CD4-positive, alpha-beta T cell (primary cell): Measurements from ENCODE around the gene PBX4. TPM values are rescaled to one million over a fixed set of nuclear protein-coding genes. Genes with fewer than 3 reads are reported as not detected.

Experiments
- ATAC-seq: fragments of 200-7000 bp; cut with Tn5 transposase; one replicate; pipeline ENCODE4 v1.10.0; 2022; ENCODE audit warnings: mild to moderate bottlenecking; ENCODE audit not compliant: poor library complexity
- CTCF ChIA-PET: fragments of 350-600 bp; sonication (Branson Sonifier 250); formaldehyde crosslinking; loops from one replicate; lab custom pipeline; 2021; ENCODE audit warnings: antibody characterized with exemption, inconsistent platforms; lab: Charles Lee
- POLR2A ChIA-PET: fragments of 350-600 bp; sonication (Branson Sonifier 250); formaldehyde crosslinking; loops from one replicate; lab custom pipeline; 2021; ENCODE audit warnings: antibody characterized with exemption, inconsistent platforms; lab: Charles Lee
- DNase-seq, 14 experiments: peaks; one replicate each; pipeline ENCODE4 v3.0.0-alpha.2; 2013 to 2020; ENCODE audit warnings: mixed read lengths in 2 of 14
- H3K27ac ChIP-seq, 2 donors: one replicate each; pipeline versions ENCODE4 v1.5.1 to v1.7.0; 2013; ENCODE audit warnings: low read length in 2 of 2, low read depth in 1 of 2, mild to moderate bottlenecking in 1 of 2
- H3K27me3 ChIP-seq, 2 experiments: 1 replicate in 1 of 2; 2 replicates in 1 of 2; pipeline versions ENCODE4 v1.6.1 to v1.7.0; 2013; ENCODE audit warnings: low read length in 2 of 2, control low read depth in 1 of 2, mild to moderate bottlenecking in 1 of 2, moderate library complexity in 1 of 2; ENCODE audit not compliant: insufficient read depth in 2 of 2, control insufficient read depth in 1 of 2
- H3K36me3 ChIP-seq: one replicate; pipeline ENCODE4 v1.6.1; 2013; ENCODE audit warnings: low read length, control low read depth; ENCODE audit not compliant: insufficient read depth
- H3K4me1 ChIP-seq: one replicate; pipeline ENCODE4 v1.6.1; 2013; ENCODE audit warnings: low read length, control low read depth; ENCODE audit not compliant: insufficient read depth
- H3K4me3 ChIP-seq: one replicate; pipeline ENCODE4 v1.5.1; 2013; ENCODE audit warnings: mild to moderate bottlenecking, low read length, moderate library complexity
- H3K9me3 ChIP-seq, 2 experiments: 1 replicate in 1 of 2; 2 replicates in 1 of 2; pipeline versions ENCODE4 v1.6.1 to v1.7.0; 2013; ENCODE audit warnings: low read length in 2 of 2, mild to moderate bottlenecking in 2 of 2, control low read depth in 1 of 2, moderate library complexity in 1 of 2; ENCODE audit not compliant: control insufficient read depth in 1 of 2, insufficient read depth in 1 of 2
- H3K27ac Mint-ChIP-seq: one replicate; pipeline ENCODE4 v1.8.0; 2020; ENCODE audit warnings: mixed read lengths
- H3K27me3 Mint-ChIP-seq: one replicate; pipeline ENCODE4 v1.8.0; 2021; ENCODE audit warnings: mixed read lengths
- H3K36me3 Mint-ChIP-seq: one replicate; pipeline ENCODE4 v1.8.0; 2021; ENCODE audit warnings: low read depth, mixed read lengths
- H3K4me1 Mint-ChIP-seq: one replicate; pipeline ENCODE4 v1.8.0; 2021; ENCODE audit warnings: low read depth, mixed read lengths
- H3K4me3 Mint-ChIP-seq: one replicate; pipeline ENCODE4 v1.8.0; 2020; ENCODE audit warnings: mild to moderate bottlenecking, mixed read lengths
- H3K9me3 Mint-ChIP-seq: one replicate; pipeline ENCODE4 v1.8.0; 2020; ENCODE audit warnings: mixed read lengths
- intact Hi-C, 2 experiments: fragments of 100-400 bp; cut with DNase I in 1 of 2; cut with micrococcal nuclease in 1 of 2; formaldehyde crosslinking; loops; one replicate each; pipeline versions ENCODE4 v1.15.1 to v1.9.0; 2023 to 2025; cut with DNase I, micrococcal nuclease
- total RNA-seq, 174 experiments: library from RNA in 2 of 174; stranded (reverse) in 2 of 174; gene quantifications; one replicate each; pipeline ENCODE4 v1.2.3 and lab custom pipeline; 2021 to 2026
- TF ChIP-seq, protein P1 (sequence below): fragments of 200-600 bp; IDR thresholded peaks from one replicate; pipeline ENCODE4 v1.8.0; 2022; ENCODE audit warnings: antibody characterized with exemption, mild to moderate bottlenecking

Gene PBX4
- total RNA-seq, 2 experiments from 2014 or later, result 50.1 to 51.8 TPM

DNA sequence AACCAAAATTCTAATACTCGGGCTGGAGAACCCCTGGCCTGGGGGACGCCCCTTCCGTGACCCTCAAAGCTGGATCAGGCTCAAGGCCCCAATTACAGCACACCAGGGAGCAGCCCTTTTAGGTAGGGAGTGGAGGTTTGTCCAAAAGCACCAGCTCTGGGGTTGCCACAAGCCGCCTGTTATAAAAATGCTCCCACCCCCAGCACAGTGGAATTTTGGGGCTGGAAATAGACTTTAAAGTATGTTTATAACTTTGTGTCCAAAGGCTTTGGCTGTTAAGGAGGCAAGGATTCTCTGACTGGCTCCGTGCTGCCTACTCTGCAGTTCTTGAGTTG is 25.5 kb upstream of the PBX4 start:
- CTCF ChIA-PET, result interaction anchor here (0.7 to 2.2 kb wide), 23 partner anchors 15 to 257 kb away, joined by 3 to 57 read pairs (median 4); partner anchors contain the start of genes ATP13A1, LPAR2, NDUFA13 and TSSK6

GRCh38 chr19:19643158-19644053 is 24.9 kb upstream of the PBX4 start, which contains the start of gene GMIP:
Gene GMIP (minus strand): TSS chr19:19643657. CDS start chr19:19643529, 128 bp downstream.
- ChIA-PET CTCF (interaction anchor here (0.6 to 2.2 kb wide), 25 partner anchors 15 to 258 kb away, joined by 3 to 57 read pairs (median 4); partner anchors contain the start of genes ATP13A1, LPAR2, NDUFA13 and TSSK6), POLR2A (interaction anchor here (0.7 to 1.8 kb wide), 13 partner anchors 15 to 222 kb away, joined by 3 to 19 read pairs (median 4); partner anchors contain the start of genes ATP13A1, LPAR2, NDUFA13 and TSSK6)
- H3K9me3 ChIP-seq, result no peaks in the 10 kb centered on the region
- peaks cover 33% of the 10 kb centered on the region for H3K4me1 ChIP-seq
- H3K27me3 ChIP-seq, result no peaks in the 10 kb centered on the region
- Mint-ChIP-seq H3K4me3 (peak within 1 kb of the TSS; percentile 99), H3K27me3 (no peaks in the 10 kb centered on the region), H3K4me1 (peaks cover 23% of the 10 kb centered on the region), H3K27ac (peak within 1 kb of the TSS; percentile 95), H3K9me3 (no peaks in the 10 kb centered on the region), H3K36me3 (peaks cover 78% of the 10 kb centered on the region)
- H3K4me3 ChIP-seq, result peak within 1 kb of the TSS; percentile 100
- peak within 1 kb of the TSS; percentile 91 to 97 for H3K27ac ChIP-seq
- intact Hi-C loops, result loop anchor here (1.0 to 10.0 kb wide), 9 partner anchors 15 to 315 kb away; partner anchors contain the start of genes LPAR2 (in 2 of the 2), ATP13A1 (in 1 of the 2) and NDUFA13 (in 1 of the 2)
- TF ChIP-seq, protein P1, sequence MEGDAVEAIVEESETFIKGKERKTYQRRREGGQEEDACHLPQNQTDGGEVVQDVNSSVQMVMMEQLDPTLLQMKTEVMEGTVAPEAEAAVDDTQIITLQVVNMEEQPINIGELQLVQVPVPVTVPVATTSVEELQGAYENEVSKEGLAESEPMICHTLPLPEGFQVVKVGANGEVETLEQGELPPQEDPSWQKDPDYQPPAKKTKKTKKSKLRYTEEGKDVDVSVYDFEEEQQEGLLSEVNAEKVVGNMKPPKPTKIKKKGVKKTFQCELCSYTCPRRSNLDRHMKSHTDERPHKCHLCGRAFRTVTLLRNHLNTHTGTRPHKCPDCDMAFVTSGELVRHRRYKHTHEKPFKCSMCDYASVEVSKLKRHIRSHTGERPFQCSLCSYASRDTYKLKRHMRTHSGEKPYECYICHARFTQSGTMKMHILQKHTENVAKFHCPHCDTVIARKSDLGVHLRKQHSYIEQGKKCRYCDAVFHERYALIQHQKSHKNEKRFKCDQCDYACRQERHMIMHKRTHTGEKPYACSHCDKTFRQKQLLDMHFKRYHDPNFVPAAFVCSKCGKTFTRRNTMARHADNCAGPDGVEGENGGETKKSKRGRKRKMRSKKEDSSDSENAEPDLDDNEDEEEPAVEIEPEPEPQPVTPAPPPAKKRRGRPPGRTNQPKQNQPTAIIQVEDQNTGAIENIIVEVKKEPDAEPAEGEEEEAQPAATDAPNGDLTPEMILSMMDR, result peak; percentile 74
- ATAC-seq, result peak; percentile 90
- DNase-seq, result peak; percentile 82 to 94 (median 88)
- peaks cover 63% of the 10 kb centered on the region for H3K36me3 ChIP-seq

More for the DNA sequence above, 25.5 kb upstream of the PBX4 start:
- Mint-ChIP-seq H3K27me3 (no peaks in the 10 kb centered on the region), H3K4me3 (peak overlapping the region; percentile 99), H3K9me3 (no peaks in the 10 kb centered on the region), H3K27ac (peak overlapping the region; percentile 95), H3K4me1 (peaks cover 23% of the 10 kb centered on the region), H3K36me3 (peaks cover 78% of the 10 kb centered on the region)
- POLR2A ChIA-PET, result interaction anchor here (0.7 to 1.8 kb wide), 12 partner anchors 16 to 222 kb away, joined by 3 to 19 read pairs (median 4); partner anchors contain the start of genes ATP13A1, LPAR2, NDUFA13 and TSSK6
- intact Hi-C loops, result loop anchor here in 1 of 2 experiments (1.0 to 10.0 kb wide), 5 partner anchors 19 to 315 kb away; partner anchors contain the start of gene ATP13A1
- Histone ChIP-seq H3K9me3 (no peaks in the 10 kb centered on the region), H3K4me3 (peak overlapping the region; percentile 100), H3K4me1 (peaks cover 33% of the 10 kb centered on the region), H3K27me3 (no peaks in the 10 kb centered on the region), H3K27ac (peak overlapping the region; percentile 84 to 97), H3K36me3 (peaks cover 61% of the 10 kb centered on the region)
- TF ChIP-seq, protein P1, result peak; percentile 15
- ATAC-seq (no peak), DNase-seq (no peak)

GRCh38 chr19:19642506-19643157 is 24.1 kb upstream of the PBX4 start:
- H3K36me3 ChIP-seq, result peaks cover 67% of the 10 kb centered on the region

More at GRCh38 chr19:19642506-19643157, 24.1 kb upstream of the PBX4 start:
- ChIA-PET CTCF (interaction anchor here (1.0 kb wide), 1 partner anchor 40 kb away, joined by 3 read pairs; no protein-coding TSS in a partner anchor), POLR2A (interaction anchor here (1.2 to 1.8 kb wide), 3 partner anchors 15 to 179 kb away, joined by 6 to 10 read pairs (median 7); partner anchors contain the start of genes LPAR2, ZNF101 and ZNF506)
- H3K27me3 Mint-ChIP-seq, result no peaks in the 10 kb centered on the region
- H3K4me3 Mint-ChIP-seq, result peak overlapping the region; percentile 99
- DNase-seq (peak in 8 of 14 experiments; percentile 14 to 80 (median 38)), ATAC-seq (peak; percentile 21)
- peaks cover 72% of the 10 kb centered on the region for H3K36me3 Mint-ChIP-seq
- Histone ChIP-seq H3K27ac (peak overlapping the region; percentile 91 to 97), H3K27me3 (no peaks in the 10 kb centered on the region), H3K4me3 (peak overlapping the region; percentile 100), H3K9me3 (no peaks in the 10 kb centered on the region), H3K4me1 (peaks cover 33% of the 10 kb centered on the region)
- TF ChIP-seq, protein P1, result no peak
- H3K27ac Mint-ChIP-seq, result peak overlapping the region; percentile 95
- no peaks in the 10 kb centered on the region for H3K9me3 Mint-ChIP-seq
- H3K4me1 Mint-ChIP-seq, result peaks cover 23% of the 10 kb centered on the region
- intact Hi-C loops, result loop anchor here (1.0 to 10.0 kb wide), 6 partner anchors 14 to 278 kb away; partner anchors contain the start of genes LPAR2 (in 2 of the 2) and NDUFA13 (in 1 of the 2)
